GM18508 (cell line): ENCODE results near the gene PTX4.

Experiments
- ATAC-seq: cut with Tn5 transposase; IDR thresholded peaks from one replicate; pipeline ENCODE4 v1.9.1; 2021; ENCODE audit warnings: moderate number of reproducible peaks; ENCODE audit not compliant: insufficient read depth, unreplicated experiment

PTX4 gene

DNA sequence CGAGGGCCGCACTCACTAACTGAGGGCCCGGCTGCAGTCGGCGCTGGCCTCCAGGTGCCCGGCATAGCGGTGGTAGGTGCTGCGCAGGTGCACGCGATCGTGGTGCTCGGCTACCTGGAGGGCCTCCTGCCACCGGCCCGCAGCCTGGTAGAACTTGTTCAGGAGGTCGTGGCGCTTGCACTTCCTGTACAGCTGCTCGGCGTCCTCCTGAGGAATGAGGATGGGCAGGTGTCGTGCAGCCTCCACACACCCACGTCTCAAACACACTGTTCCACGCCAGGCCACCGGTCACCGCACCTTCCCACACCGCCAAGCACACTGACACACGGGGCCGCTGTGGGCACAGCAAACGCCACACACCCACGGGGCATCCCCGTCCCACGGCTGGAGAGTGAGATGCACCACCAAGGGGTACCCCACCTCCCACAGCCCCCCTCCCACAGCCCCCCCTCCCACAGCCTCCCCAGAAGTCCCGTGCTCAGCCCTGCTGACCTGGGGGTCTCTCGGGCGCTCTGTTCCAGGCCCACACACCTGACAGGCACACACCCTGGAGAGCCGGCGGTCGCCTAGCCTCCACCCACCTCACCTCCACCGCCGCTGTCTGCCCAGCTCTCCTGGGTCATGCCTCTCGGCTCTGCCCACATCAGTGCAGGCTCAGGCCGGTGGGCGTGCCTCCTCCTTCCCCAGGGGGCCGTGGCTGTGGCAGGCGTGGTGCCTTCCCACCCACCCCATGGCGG is 37.3 kb upstream of the PTX4 start:
- no peak for ATAC-seq

DNA sequence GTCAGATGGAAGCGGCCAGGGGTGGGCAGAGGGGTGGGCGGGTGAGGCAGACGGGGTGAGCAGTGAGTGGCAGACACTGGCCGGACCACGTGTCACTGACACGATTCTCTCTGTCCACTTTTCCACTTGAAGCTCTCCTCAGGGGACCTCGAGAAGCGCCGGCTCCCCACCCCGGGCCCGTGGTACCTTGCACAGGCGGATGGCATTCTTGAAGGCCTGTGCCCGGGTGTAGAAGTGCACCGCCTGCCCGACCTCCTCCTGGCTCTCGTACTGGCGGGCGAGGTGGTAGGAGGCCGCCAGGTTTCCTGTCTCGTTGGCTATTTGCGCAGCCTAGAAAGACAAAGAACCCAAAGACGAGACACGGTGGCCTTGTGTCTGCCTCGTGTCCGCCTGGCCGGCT is 35.6 kb upstream of the PTX4 start:
- ATAC-seq, result no peak

DNA sequence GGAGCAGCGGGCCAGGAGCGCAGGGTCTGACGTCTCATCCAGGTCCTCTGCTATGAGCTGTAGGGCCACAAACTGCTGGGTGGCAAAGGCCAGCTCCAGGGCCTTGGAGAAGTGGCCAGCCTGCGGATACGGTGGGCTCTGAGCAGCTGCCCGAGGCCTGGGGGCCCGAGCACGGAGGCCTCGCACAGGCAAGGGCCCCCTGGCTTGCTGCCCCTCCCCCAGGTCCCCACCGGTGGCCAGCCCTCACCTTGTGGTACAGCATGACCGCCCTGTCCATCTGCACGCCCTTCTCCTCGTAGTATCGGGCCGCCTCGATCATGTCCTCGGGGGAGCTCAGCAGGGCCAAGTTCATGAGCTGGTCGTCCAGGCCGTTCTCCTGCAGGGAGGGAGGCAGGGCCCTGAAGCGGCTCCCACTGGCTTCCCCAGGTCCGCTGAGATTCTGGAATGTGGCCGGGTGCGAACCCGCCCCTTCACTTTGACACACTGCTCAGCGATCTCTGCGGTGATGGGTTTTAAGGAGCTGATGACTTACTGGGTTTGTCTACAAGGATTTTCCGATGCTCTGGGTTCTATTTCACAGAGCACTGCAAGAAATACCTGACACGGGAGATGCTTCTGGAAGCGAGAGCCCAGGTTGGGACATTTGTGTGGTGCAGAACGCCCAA is 35.0 kb upstream of the PTX4 start:
- no peak for ATAC-seq

- no peak for ATAC-seq
These were observed 31.7 kb upstream of the PTX4 start for GRCh38 chr16:1520461-1520860.

DNA sequence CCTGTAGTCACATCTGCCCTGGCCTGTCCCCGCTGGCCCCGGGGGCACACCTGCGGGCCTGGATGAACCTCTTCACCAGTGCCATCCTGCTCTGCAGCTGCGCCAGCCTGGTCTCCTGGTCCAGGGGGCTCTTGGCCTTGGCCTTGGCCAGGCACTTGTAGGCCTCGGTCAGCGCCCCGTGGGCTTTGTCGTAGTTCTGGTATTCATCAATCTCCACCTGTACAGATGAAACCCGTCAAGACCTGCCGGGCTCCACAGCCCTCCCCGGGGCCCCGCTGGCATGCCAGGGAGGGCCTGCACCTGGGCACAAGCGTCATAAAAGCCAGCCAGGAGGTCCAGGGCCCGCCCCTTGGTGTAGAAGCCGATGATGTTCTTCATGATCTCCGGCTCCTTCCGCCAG is 31.1 kb upstream of the PTX4 start:
- no peak for ATAC-seq

GRCh38 chr16:1518626-1519135 is 29.9 kb upstream of the PTX4 start:
- ATAC-seq, result no peak

- no peak for ATAC-seq
These were observed 25.8 kb upstream of the PTX4 start for GRCh38 chr16:1514507-1514906.

GRCh38 chr16:1512774-1513173 is 24.0 kb upstream of the PTX4 start:
- no peak for ATAC-seq

DNA sequence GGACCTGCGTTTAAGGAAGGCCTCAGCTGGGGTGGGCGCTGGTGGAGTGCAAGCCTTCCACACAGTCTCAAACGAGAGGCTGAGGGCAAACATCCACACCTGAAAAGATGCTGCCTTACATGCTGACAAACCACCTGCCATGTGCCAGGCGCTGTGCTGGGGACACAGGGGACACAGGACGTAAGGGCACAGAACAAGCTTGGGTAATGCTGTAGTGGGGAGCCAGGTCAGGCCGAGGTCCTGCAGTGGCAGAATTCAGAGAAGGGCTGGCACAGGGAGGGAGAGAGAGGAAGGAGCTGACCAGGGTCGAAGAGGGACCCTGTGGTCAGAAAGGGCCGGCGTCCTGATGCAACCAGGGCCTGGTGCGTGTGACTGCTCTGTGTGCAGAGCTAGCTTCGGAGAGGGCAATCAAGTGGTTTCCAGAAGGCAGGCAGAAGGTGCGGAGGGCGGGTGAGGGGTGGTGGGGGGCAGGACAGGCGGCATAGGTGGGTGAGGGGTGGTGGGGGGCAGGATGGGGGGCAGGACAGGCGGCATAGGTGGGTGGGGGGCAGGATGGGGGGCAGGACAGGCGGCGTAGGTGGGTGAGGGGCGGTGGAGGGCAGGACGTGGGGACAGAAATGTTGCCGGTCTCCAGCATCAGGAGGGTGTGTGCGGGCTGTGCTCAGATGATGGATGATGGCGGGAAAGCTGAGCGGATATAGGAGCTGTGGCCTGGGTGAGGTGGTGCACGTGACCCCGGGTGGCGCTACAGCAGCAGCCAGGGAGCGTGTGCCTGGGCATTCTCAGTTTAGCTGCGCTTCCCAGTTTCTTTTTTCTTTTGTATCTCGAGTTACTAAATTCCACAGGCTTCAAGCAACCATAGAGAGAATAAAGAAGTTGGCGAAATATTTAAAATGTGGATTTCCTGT is 23.2 kb upstream of the PTX4 start:
- ATAC-seq, result no peak

DNA sequence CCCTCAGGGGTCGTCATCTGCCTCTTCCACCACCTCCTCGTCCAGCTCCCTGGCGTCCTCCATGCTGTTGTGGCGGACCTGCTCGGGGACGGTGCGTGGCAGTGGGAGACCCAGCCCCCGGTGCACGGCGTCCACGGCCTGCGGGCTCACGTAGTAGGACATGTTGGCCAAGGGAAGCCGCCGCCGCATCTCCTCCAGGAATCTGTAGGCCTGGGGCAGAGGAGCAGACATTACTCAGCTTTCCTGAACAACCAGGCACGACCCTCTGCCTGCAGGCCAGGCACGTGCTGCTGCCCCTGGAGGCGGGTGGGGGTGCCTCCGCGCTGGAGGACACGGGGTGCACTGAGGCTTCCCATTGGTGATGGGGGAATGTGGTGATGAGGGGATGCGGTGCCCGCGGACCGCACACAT is 22.2 kb upstream of the PTX4 start:
- no peak for ATAC-seq

- no peak for ATAC-seq
These were observed 21.5 kb upstream of the PTX4 start for GRCh38 chr16:1510272-1510671.

DNA sequence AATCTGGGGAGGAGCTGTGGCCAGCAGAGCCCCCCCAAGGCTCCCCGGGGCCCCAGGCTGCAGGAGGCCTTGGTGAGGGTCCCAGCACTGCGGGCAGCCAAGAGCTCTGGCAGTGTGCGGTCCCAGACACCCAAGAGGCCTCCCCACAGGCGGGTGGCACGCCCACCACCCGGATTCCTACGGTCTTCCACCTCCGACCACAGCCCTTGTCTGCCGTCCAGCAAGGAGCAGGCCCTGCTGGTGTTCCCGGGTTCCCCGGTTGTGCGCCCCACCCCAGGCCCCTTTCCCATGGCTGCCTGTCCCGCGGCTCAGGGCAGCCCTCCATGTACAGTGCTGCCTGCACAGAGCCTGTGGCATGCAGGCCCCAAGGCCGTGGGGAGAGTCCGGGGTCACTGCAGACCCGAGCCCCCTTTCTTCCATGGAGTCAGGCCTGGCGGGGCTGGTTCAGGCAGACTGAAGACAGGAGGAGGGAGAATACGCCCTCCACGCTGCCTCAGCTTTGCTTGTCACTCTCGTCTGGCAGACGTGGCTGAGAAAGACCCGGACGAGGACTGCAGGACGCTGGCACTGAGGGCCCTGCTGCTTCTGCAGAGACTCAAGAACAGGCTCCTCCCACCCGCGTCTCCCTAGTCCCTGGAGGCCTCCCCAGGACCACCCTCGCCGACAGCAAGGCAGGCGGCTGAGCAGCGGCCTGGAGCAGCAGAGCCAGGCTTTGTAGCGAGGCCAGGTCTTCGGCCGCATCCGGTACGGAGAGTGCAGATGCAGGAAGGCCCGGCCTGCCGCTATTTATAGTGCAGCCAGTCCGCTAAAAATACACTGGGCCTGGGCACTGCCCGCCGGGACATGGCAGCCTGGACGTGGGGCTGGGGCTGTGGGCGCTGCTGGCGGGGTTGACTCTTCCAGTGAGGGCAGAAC is 20.8 kb upstream of the PTX4 start:
- no peak for ATAC-seq

DNA sequence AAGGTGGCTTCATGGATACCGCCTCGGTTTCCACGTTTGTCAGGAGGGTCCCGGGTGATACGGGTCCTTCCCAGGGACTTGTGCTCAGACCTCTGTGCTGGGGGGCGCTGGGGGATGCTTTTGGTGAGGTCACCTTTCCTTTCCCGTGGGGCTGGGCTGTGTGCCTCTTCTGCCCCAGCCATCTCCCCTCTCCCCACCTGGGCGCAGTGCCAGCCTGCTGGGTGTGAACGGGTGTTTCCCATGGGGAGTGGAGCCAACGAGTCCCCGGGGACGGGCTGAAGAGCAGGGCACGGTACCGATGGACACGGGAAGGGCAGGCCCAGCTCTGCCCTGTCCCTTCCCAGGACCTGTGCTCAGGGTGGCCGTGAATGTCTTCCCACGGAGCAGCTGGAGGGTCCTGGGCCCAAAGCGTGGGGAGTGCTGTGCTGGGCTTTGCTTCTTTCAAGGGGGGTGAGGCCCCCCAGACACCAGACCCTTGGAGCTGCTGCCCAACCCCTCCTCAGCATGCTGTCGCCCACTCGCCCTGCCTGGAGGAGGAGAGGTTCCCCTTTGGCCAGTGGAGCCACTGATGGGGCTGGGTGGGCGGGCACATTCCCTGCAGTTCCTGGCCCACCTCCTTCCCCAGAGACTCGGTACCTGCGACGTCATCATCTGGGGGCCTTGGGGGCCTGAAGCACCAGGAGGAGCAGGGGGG is 19.9 kb upstream of the PTX4 start:
- no peak for ATAC-seq

DNA sequence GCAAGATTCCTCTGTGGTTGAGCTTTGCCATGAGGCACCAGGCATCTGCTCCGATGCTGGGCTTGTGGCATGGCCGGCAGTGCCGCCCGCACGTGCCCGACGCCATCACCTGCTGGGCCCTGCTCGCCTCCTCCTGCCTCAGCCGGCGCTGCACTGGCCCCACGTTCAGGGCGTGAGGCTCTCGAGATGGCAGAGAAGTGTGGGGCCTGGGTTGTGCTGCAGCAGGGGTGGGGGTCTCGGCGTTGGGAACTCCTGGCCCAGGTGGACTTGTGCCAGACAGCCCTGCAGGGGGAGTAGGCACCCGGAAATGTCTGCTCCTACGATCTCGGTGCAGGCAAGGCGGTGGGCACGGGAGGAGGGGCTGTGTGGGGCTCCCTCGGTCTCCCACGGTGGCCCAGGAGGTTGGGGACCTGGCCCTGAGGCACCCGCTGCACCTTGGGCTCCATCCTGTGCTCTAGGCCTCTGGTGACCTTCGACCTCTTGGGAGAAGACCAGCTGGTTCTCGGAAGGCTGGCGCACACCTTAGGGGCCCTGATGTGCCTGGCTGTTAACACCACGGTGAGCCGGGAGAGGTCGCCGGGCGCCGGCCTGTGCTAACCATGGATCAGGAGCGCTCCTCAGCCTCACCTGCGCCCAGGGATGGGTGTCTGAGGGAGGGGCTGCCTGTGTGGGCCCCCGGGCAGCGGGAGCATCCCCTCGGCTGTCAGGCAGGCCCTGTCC is 17.9 kb upstream of the PTX4 start:
- no peak for ATAC-seq

GRCh38 chr16:1505912-1506311 is 17.2 kb upstream of the PTX4 start:
- no peak for ATAC-seq

DNA sequence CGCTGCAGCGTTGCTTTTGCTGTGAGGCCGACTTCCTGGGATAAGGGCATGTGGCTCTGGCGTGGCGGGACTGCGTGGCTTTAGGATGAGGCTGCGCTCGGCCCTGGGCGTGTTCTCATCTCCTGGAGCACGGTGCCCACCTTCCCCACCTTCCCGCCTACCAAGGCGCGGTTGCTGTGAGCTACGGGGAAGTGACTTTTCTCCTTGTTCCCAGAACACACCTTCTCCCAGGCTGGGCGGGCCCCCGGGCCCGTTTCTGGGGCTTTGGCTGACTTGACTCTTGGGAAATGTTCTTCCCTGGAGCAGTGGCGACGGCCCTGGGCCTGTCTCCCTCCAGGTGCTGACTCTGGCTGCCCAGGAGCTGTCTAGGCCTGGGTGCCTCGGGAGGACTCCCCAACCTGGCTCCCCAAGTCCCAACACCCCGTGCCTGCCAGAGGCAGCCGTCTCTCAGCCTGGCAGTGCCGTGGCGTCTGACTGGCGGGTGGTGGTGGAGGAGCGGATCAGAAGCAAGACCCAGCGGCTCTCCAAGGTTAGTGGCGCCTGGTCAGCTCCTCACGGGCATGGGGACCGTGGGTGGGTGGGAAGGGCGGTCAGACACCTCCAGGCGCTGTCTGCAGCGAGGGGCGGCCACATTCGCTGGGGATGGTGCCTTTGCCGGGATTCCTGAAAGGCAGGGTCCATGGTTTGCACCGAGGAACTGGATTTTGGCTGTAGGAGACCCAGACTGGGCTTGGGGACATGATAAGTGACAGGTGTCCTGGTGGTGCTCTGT is 16.5 kb upstream of the PTX4 start:
- ATAC-seq, result no peak

- no peak for ATAC-seq
These were observed 14.6 kb upstream of the PTX4 start for GRCh38 chr16:1503110-1503955.
